MCF 10A (cell line): ENCODE data around the gene PODXL2. TPM values are rescaled to one million over a fixed set of nuclear protein-coding genes. Genes with fewer than 3 reads are reported as not detected.

Experiments used
- BruUV-seq: library from RNA; stranded (reverse); fragments of 400-500 nt; replicated peaks from 2 replicates; lab custom pipeline; 2021; lab: Mats Ljungman, UMichigan
- CTCF ChIA-PET: fragments of 300-600 bp; sonication (Branson Sonifier 250); formaldehyde crosslinking; extraction: SDS; loops from one replicate; lab custom pipeline; 2021; ENCODE audit warnings: antibody characterized with exemption, inconsistent platforms; lab: Yijun Ruan, JAX
- POLR2A ChIA-PET: fragments of 300-600, 350-650 bp; sonication (Branson Sonifier 250); formaldehyde crosslinking; extraction: SDS; loops from one replicate; lab custom pipeline; 2020; ENCODE audit warnings: antibody characterized with exemption, inconsistent platforms; lab: Yijun Ruan, JAX
- DNase-seq: peaks from one replicate; pipeline ENCODE4 v3.0.0-alpha.2; 2018; ENCODE audit not compliant: unreplicated experiment
- H3K27ac Mint-ChIP-seq: one replicate; pipeline ENCODE4 v1.8.0; 2022; ENCODE audit warnings: mild to moderate bottlenecking, low read depth, mixed read lengths; ENCODE audit not compliant: unreplicated experiment
- H3K27me3 Mint-ChIP-seq: one replicate; pipeline ENCODE4 v1.8.0; 2022; ENCODE audit warnings: mixed read lengths; ENCODE audit not compliant: insufficient read depth, unreplicated experiment
- H3K36me3 Mint-ChIP-seq: one replicate; pipeline ENCODE4 v1.8.0; 2022; ENCODE audit warnings: mild to moderate bottlenecking, moderate library complexity, mixed read lengths; ENCODE audit not compliant: insufficient read depth, unreplicated experiment
- H3K4me1 Mint-ChIP-seq: one replicate; pipeline ENCODE4 v1.8.0; 2022; ENCODE audit warnings: mixed read lengths; ENCODE audit not compliant: insufficient read depth, unreplicated experiment
- H3K4me3 Mint-ChIP-seq: one replicate; pipeline ENCODE4 v1.8.0; 2022; ENCODE audit warnings: mild to moderate bottlenecking, moderate library complexity, mixed read lengths; ENCODE audit not compliant: unreplicated experiment
- H3K9me3 Mint-ChIP-seq: one replicate; pipeline ENCODE4 v1.8.0; 2022; ENCODE audit warnings: mixed read lengths; ENCODE audit not compliant: unreplicated experiment
- intact Hi-C: fragments of 100-400 bp; cut with micrococcal nuclease; formaldehyde crosslinking; loops from 2 replicates; pipeline ENCODE4 v1.14.1; 2022
- total RNA-seq: library from RNA; stranded (reverse); gene quantifications from 2 replicates; pipeline ENCODE4 v1.2.3, GENCODE V29; 2022
- TF ChIP-seq, protein P1 (sequence below): fragments of 200-600 bp; IDR thresholded peaks from one replicate; pipeline ENCODE4 v1.8.0; 2022; ENCODE audit warnings: antibody characterized with exemption, mild to moderate bottlenecking; ENCODE audit not compliant: unreplicated experiment

Gene PODXL2
- total RNA-seq, 1 experiment from 2014 or later = 10.1 TPM

DNA sequence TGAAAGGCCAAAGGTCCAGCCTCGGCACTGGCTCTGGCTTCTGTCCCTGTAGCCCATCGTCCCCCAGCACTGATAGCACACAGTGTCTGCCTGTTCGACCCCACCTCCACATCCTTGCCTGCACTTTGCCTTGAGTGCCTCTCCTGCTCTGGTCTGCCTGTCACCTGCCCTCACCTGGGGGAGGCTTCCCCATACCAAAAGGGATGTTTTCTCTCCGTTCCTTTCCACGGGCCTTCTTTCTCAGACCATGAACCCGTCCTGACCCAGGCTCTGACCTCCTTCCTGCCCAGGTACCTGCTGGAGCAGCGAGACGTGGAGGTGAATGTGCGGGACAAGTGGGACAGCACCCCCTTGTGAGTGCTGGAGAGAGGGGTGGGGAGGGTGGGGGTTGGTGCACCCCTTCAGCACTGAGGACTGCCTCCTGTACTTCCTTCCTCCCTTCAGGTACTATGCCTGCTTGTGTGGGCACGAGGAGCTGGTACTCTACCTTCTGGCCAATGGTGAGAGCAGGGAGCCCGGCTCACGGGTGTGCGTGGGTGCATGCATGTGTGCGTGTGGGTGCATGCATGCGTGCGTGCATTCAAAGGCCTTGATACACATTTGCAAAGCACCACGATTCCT is 45.2 kb downstream of the PODXL2 start:
- intact Hi-C loops = no loop called here
- Mint-ChIP-seq H3K4me3 (peak overlapping the region; percentile 79), H3K9me3 (no peaks in the 10 kb centered on the region), H3K27me3 (no peaks in the 10 kb centered on the region), H3K4me1 (peaks cover 28% of the 10 kb centered on the region), H3K27ac (peak overlapping the region; percentile 93), H3K36me3 (no peaks in the 10 kb centered on the region)
- no peak for DNase-seq
- ChIA-PET CTCF (interaction anchor here (0.5 kb wide), 1 partner anchor 21 kb away, joined by 3 read pairs; no protein-coding TSS in a partner anchor), POLR2A (no interaction called here)
- BruUV-seq = no TSS peak
- TF ChIP-seq, protein P1, sequence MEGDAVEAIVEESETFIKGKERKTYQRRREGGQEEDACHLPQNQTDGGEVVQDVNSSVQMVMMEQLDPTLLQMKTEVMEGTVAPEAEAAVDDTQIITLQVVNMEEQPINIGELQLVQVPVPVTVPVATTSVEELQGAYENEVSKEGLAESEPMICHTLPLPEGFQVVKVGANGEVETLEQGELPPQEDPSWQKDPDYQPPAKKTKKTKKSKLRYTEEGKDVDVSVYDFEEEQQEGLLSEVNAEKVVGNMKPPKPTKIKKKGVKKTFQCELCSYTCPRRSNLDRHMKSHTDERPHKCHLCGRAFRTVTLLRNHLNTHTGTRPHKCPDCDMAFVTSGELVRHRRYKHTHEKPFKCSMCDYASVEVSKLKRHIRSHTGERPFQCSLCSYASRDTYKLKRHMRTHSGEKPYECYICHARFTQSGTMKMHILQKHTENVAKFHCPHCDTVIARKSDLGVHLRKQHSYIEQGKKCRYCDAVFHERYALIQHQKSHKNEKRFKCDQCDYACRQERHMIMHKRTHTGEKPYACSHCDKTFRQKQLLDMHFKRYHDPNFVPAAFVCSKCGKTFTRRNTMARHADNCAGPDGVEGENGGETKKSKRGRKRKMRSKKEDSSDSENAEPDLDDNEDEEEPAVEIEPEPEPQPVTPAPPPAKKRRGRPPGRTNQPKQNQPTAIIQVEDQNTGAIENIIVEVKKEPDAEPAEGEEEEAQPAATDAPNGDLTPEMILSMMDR = no peak

DNA sequence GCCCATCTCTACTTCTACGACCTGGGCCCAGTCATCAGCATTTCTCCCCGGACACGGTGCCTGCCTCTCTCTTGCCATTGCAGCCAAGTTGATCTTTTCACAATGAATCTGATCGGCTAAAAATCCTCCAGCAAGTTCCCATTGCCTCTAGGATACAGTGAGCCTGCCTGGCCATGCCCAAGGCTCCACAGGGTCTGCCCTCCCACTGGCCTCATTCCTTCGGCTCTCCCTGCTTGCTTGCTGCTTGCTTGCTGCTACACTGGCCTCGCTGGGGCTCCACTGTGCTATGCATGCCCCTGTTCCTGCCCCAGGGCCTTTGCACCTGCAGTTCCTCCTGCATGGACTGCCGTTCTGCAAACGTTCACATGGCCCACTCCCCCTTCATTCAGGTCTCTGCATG is 45.8 kb downstream of the PODXL2 start:
- Mint-ChIP-seq H3K4me3 (peak overlapping the region; percentile 45), H3K27ac (peak overlapping the region; percentile 93), H3K9me3 (no peaks in the 10 kb centered on the region), H3K27me3 (no peaks in the 10 kb centered on the region), H3K4me1 (peaks cover 28% of the 10 kb centered on the region), H3K36me3 (no peaks in the 10 kb centered on the region)
- BruUV-seq = no TSS peak
- no peak for DNase-seq
- POLR2A ChIA-PET = no interaction called here
- CTCF ChIA-PET = no interaction called here
- TF ChIP-seq, protein P1 = no peak
- intact Hi-C loops = no loop called here

DNA sequence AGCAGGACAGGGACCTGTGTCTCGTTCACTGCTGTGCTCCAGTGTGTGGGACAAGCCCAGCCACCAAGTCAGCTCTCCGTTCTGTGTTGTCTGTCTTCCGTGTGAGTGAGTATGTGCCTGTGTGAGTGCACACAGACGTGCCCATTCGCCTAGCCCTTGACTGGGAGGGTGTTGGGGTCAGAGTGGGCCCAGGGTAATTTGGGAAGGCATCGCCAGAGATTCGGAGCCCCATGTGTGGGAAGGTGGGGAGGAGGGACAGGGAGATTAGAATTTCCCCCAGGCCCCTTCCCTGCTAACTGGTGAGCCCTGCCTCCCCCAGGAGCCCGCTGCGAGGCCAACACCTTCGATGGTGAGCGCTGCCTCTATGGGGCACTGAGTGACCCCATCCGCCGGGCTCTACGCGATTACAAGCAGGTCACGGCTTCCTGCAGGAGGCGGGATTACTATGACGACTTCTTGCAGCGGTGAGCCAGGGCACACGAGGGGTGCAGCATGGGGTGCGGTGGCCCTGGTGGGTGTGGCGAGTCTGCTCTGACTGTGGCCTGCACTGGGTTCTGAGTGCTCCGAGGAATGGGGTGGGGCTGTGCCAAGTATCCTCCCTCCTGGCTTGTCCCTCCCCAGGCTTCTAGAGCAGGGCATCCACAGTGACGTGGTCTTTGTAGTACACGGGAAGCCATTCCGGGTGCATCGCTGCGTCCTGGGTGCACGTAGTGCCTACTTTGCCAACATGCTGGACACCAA is 46.8 kb downstream of the PODXL2 start:
- H3K27ac Mint-ChIP-seq = no peak overlapping the region
- H3K9me3 Mint-ChIP-seq = no peaks in the 10 kb centered on the region
- DNase-seq = no peak
- H3K27me3 Mint-ChIP-seq = no peaks in the 10 kb centered on the region
- ChIA-PET CTCF (interaction anchor here (1.1 kb wide), 1 partner anchor 15 kb away, joined by 3 read pairs; no protein-coding TSS in a partner anchor), POLR2A (no interaction called here)
- H3K4me3 Mint-ChIP-seq = no peak overlapping the region
- intact Hi-C loops = no loop called here
- H3K4me1 Mint-ChIP-seq = peaks cover 28% of the 10 kb centered on the region
- no TSS peak for BruUV-seq
- TF ChIP-seq, protein P1 = no peak
- no peaks in the 10 kb centered on the region for H3K36me3 Mint-ChIP-seq

GRCh38 chr3:127676456-127676855 is 47.5 kb downstream of the PODXL2 start:
- TF ChIP-seq, protein P1 = no peak
- no TSS peak for BruUV-seq
- CTCF ChIA-PET = interaction anchor here (1.1 kb wide), 1 partner anchor 15 kb away, joined by 3 read pairs; no protein-coding TSS in a partner anchor
- peaks cover 28% of the 10 kb centered on the region for H3K4me1 Mint-ChIP-seq
- POLR2A ChIA-PET = no interaction called here
- no peak for DNase-seq
- H3K27me3 Mint-ChIP-seq = no peaks in the 10 kb centered on the region
- H3K36me3 Mint-ChIP-seq = no peaks in the 10 kb centered on the region
- no peak overlapping the region for H3K27ac Mint-ChIP-seq
- no peaks in the 10 kb centered on the region for H3K9me3 Mint-ChIP-seq
- intact Hi-C loops = no loop called here
- H3K4me3 Mint-ChIP-seq = no peak overlapping the region
